Spleen (tissue), 11 donors: ENCODE results near the gene COG6. TPM values are rescaled to one million over a fixed set of nuclear protein-coding genes. Genes with fewer than 3 reads are reported as not detected.
A peak's percentile ranks its signal among the peaks of the same experiment; 100 is the strongest.

ENCODE experiments used
- DNase-seq: peaks from one replicate; pipeline ENCODE4 v3.0.0-alpha.2; 2020
- H3K27ac ChIP-seq, 8 donors: fragments of 200-600 bp; sonication (generic) in 7 of 8; 1 replicate in 4 of 8; 2 replicates in 4 of 8; pipeline versions ENCODE4 v1.5.0 to v1.8.0; 2016 to 2021; ENCODE audit warnings: inconsistent platforms in 4 of 8, mild to moderate bottlenecking in 4 of 8, moderate library complexity in 1 of 8
- H3K27me3 ChIP-seq, 7 donors: fragments of 200-600 bp; sonication (generic) in 6 of 7; replicated peaks in 1 of 7; 1 replicate in 4 of 7; 2 replicates in 3 of 7; pipeline versions ENCODE4 v1.5.0 to v1.8.0; 2016 to 2021; ENCODE audit warnings: inconsistent platforms in 3 of 7, mild to moderate bottlenecking in 1 of 7
- H3K36me3 ChIP-seq, 6 donors: fragments of 200-600 bp; sonication (generic) in 5 of 6; 1 replicate in 4 of 6; 2 replicates in 2 of 6; pipeline versions ENCODE4 v1.5.0 to v1.8.0; 2016 to 2021; ENCODE audit warnings: inconsistent platforms in 2 of 6
- H3K4me1 ChIP-seq, 6 donors: fragments of 200-600 bp; sonication (generic) in 5 of 6; 1 replicate in 3 of 6; 2 replicates in 3 of 6; pipeline versions ENCODE4 v1.5.0 to v1.8.0; 2016 to 2021; ENCODE audit warnings: inconsistent platforms in 3 of 6
- H3K4me3 ChIP-seq, 8 donors: fragments of 200-600 bp; sonication (generic) in 7 of 8; 1 replicate in 4 of 8; 2 replicates in 4 of 8; pipeline versions ENCODE4 v1.5.0 to v1.8.0; 2016 to 2021; ENCODE audit warnings: inconsistent platforms in 4 of 8, mild to moderate bottlenecking in 4 of 8, moderate library complexity in 2 of 8
- H3K9me3 ChIP-seq, 8 donors: fragments of 200-600 bp; sonication (generic) in 7 of 8; 1 replicate in 4 of 8; 2 replicates in 4 of 8; pipeline versions ENCODE4 v1.5.0 to v1.8.0; 2016 to 2021; ENCODE audit warnings: inconsistent platforms in 4 of 8
- CTCF ChIP-seq, 11 experiments: fragments of 200-600 bp in 7 of 11; fragments of 450-650 bp in 4 of 11; sonication (generic) in 4 of 11; IDR thresholded peaks in 8 of 11; conservative IDR thresholded peaks in 3 of 11; 1 replicate in 7 of 11; 2 replicates in 4 of 11; pipeline versions ENCODE4 v1.4.0 to v1.8.0; 2016 to 2021; ENCODE audit warnings: antibody characterized with exemption in 11 of 11, inconsistent platforms in 4 of 11, mild to moderate bottlenecking in 1 of 11
- POLR2A ChIP-seq, 3 donors: fragments of 450-650 bp; IDR thresholded peaks; one replicate each; pipeline ENCODE4 v1.5.1; 2017; ENCODE audit warnings: antibody characterized with exemption in 3 of 3, mild to moderate bottlenecking in 1 of 3
- POLR2AphosphoS5 ChIP-seq, 3 donors: sonication (generic); formaldehyde crosslinking; IDR thresholded peaks; one replicate each; pipeline ENCODE4 v1.5.1; 2017; ENCODE audit warnings: antibody characterized with exemption in 3 of 3
- WGBS, 5 donors: extraction: QIAGEN DNeasy Blood & Tissue Kit in 3 of 5; methylation state at CpG; one replicate each; pipeline versions ENCODE4 v1.1.5 to v1.1.7; 2013 to 2018; 5-methylcytosine and 5-hydroxymethylcytosine counted together
- intact Hi-C: fragments of 100-400 bp; cut with DNase I; formaldehyde crosslinking; loops from one replicate; pipeline ENCODE4 v1.15.0; 2023; ENCODE audit warnings: low total_unique reads
- polyA plus RNA-seq, 3 donors: library from polyadenylated mRNA; stranded (reverse); fragments of 200-250 nt; gene quantifications; one replicate each; pipeline ENCODE4 v1.2.1, GENCODE V29; 2013
- total RNA-seq, 7 donors: library from RNA; depleted of rRNA in 3 of 7; stranded (reverse); fragments of >200 nt in 3 of 7; fragmentation: NEBNext Ultra II Directional in 4 of 7; extraction: Animal tissue kit (Norgen Biotek cat#: 25700) in 4 of 7; gene quantifications; one replicate each; pipeline versions ENCODE4 v1.1.0 to v1.2.1, GENCODE V29; 2016 to 2021
- donor health status: healthy with polysubstance abuse.
- donor health status: DM: no; HTN: no; CAD: no; lungs with moderate emphysema.
- donor health status: DM: no; HTN: no; CAD: no.
- donor health status: Bipolar disorder and iron deficiency.
- donor health status: healthy.
- donor health status: DM: no; HTN: no; CAD: no.
- donor health status: DM: yes; HTN: yes; CAD: no.

The COG6 gene
- total and polyA plus RNA-seq, 10 donors = 5.7 to 41.9 (median 23.8) TPM

- intact Hi-C loops = no loop called here
- H3K27me3 ChIP-seq = no peaks in the 10 kb centered on the region
- TF ChIP-seq POLR2A (IDR thresholded peaks at IDR 0.05) (no peak), POLR2AphosphoS5 (IDR thresholded peaks at IDR 0.05) (no peak), CTCF (IDR thresholded peaks at IDR 0.05 in 8 of 11, conservative IDR thresholded peaks at IDR 0.05 in 3 of 11) (no peak)
- H3K4me3 ChIP-seq = no peak overlapping the region
- peaks cover 0 to 6% (median 2%) of the 10 kb centered on the region in 8 donors for H3K9me3 ChIP-seq
- peaks cover 0 to 15% (median 4%) of the 10 kb centered on the region in 6 donors for H3K4me1 ChIP-seq
- no peak for DNase-seq
- 88 to 93% (median 92%) methylated on average over 1 of the region's 1 CpG for WGBS, 5 donors
- H3K36me3 ChIP-seq = no peaks in the 10 kb centered on the region
- no peak overlapping the region for H3K27ac ChIP-seq
Measured at GRCh38 chr13:39783051-39783450, 127.6 kb downstream of the COG6 start.

- intact Hi-C loops = no loop called here
- 87 to 97% (median 90%) methylated on average over 1 of the region's 1 CpG for WGBS, 5 donors
- peaks cover 0 to 9% (median 3%) of the 10 kb centered on the region in 8 donors for H3K9me3 ChIP-seq
- no peak overlapping the region for H3K4me3 ChIP-seq
- H3K27ac ChIP-seq = no peak overlapping the region
- H3K36me3 ChIP-seq = no peaks in the 10 kb centered on the region
- no peak for TF ChIP-seq CTCF (IDR thresholded peaks at IDR 0.05 in 8 of 11, conservative IDR thresholded peaks at IDR 0.05 in 3 of 11)
- no peak for TF ChIP-seq POLR2A (IDR thresholded peaks at IDR 0.05)
- no peak for TF ChIP-seq POLR2AphosphoS5 (IDR thresholded peaks at IDR 0.05)
- no peak for DNase-seq
- H3K27me3 ChIP-seq = no peaks in the 10 kb centered on the region
- peaks cover 0 to 12% (median 4%) of the 10 kb centered on the region in 6 donors for H3K4me1 ChIP-seq
Measured at GRCh38 chr13:39784347-39784746, 128.9 kb downstream of the COG6 start.

- no peak for TF ChIP-seq CTCF (IDR thresholded peaks at IDR 0.05 in 8 of 11, conservative IDR thresholded peaks at IDR 0.05 in 3 of 11)
- TF ChIP-seq POLR2AphosphoS5 (IDR thresholded peaks at IDR 0.05) = peak in 1 of 3 donors; percentile 28
- Histone ChIP-seq H3K4me1 (peaks cover 0 to 12% (median 4%) of the 10 kb centered on the region in 6 donors), H3K27ac (peak overlapping the region in 4 of 8 donors; percentile 4 to 32 (median 18)), H3K36me3 (no peaks in the 10 kb centered on the region), H3K4me3 (no peak overlapping the region), H3K27me3 (no peaks in the 10 kb centered on the region), H3K9me3 (peaks cover 0 to 22% (median 10%) of the 10 kb centered on the region in 8 donors)
- DNase-seq = no peak
- 27 to 51% (median 35%) methylated on average over 4 of the region's 4 CpGs for WGBS, 5 donors
- intact Hi-C loops = no loop called here
Measured at GRCh38 chr13:39786091-39786490, 130.6 kb downstream of the COG6 start.

GRCh38 chr13:39787086-39787487 lies 131.6 kb downstream of the COG6 start:
- 70 to 96% (median 84%) methylated on average over 1 of the region's 1 CpG for WGBS, 5 donors
- H3K4me1 ChIP-seq = peaks cover 0 to 12% (median 4%) of the 10 kb centered on the region in 6 donors
- no peak for TF ChIP-seq POLR2A (IDR thresholded peaks at IDR 0.05)
- TF ChIP-seq CTCF (IDR thresholded peaks at IDR 0.05 in 8 of 11, conservative IDR thresholded peaks at IDR 0.05 in 3 of 11) = no peak
- peak in 1 of 3 donors; percentile 38 for TF ChIP-seq POLR2AphosphoS5 (IDR thresholded peaks at IDR 0.05)
- H3K36me3 ChIP-seq = no peaks in the 10 kb centered on the region
- no peaks in the 10 kb centered on the region for H3K27me3 ChIP-seq
- intact Hi-C loops = no loop called here
- peaks cover 0 to 22% (median 10%) of the 10 kb centered on the region in 8 donors for H3K9me3 ChIP-seq
- no peak for DNase-seq
- no peak overlapping the region for H3K4me3 ChIP-seq
- H3K27ac ChIP-seq = no peak overlapping the region
